ENCODE data around the gene GDPD4. TPM values are rescaled to one million over a fixed set of nuclear protein-coding genes. Genes with fewer than 3 reads are reported as not detected.

The GDPD4 gene
- total RNA-seq, 1 experiment from 2014 or later = not detected

GRCh38 chr11:77322926-77323590 lies 21.6 kb upstream of the GDPD4 start:
- TF ChIP-seq EZH2phosphoT487 (IDR thresholded peaks at IDR 0.05; ENCODE audit: borderline replicate concordance) = no peak
- TF ChIP-seq, protein P1, sequence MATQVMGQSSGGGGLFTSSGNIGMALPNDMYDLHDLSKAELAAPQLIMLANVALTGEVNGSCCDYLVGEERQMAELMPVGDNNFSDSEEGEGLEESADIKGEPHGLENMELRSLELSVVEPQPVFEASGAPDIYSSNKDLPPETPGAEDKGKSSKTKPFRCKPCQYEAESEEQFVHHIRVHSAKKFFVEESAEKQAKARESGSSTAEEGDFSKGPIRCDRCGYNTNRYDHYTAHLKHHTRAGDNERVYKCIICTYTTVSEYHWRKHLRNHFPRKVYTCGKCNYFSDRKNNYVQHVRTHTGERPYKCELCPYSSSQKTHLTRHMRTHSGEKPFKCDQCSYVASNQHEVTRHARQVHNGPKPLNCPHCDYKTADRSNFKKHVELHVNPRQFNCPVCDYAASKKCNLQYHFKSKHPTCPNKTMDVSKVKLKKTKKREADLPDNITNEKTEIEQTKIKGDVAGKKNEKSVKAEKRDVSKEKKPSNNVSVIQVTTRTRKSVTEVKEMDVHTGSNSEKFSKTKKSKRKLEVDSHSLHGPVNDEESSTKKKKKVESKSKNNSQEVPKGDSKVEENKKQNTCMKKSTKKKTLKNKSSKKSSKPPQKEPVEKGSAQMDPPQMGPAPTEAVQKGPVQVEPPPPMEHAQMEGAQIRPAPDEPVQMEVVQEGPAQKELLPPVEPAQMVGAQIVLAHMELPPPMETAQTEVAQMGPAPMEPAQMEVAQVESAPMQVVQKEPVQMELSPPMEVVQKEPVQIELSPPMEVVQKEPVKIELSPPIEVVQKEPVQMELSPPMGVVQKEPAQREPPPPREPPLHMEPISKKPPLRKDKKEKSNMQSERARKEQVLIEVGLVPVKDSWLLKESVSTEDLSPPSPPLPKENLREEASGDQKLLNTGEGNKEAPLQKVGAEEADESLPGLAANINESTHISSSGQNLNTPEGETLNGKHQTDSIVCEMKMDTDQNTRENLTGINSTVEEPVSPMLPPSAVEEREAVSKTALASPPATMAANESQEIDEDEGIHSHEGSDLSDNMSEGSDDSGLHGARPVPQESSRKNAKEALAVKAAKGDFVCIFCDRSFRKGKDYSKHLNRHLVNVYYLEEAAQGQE (IDR thresholded peaks at IDR 0.05; ENCODE audit: low read depth) = no peak
- TF ChIP-seq POLR2A (IDR thresholded peaks at IDR 0.05; ENCODE audit: borderline replicate concordance, extremely low read depth, insufficient read depth, insufficient read length) = no peak
- TF ChIP-seq EZH2 (IDR thresholded peaks at IDR 0.05) = no peak
- no peak for TF ChIP-seq EGR1 (IDR thresholded peaks at IDR 0.05; ENCODE audit: low read depth)
- TF ChIP-seq, protein P2, sequence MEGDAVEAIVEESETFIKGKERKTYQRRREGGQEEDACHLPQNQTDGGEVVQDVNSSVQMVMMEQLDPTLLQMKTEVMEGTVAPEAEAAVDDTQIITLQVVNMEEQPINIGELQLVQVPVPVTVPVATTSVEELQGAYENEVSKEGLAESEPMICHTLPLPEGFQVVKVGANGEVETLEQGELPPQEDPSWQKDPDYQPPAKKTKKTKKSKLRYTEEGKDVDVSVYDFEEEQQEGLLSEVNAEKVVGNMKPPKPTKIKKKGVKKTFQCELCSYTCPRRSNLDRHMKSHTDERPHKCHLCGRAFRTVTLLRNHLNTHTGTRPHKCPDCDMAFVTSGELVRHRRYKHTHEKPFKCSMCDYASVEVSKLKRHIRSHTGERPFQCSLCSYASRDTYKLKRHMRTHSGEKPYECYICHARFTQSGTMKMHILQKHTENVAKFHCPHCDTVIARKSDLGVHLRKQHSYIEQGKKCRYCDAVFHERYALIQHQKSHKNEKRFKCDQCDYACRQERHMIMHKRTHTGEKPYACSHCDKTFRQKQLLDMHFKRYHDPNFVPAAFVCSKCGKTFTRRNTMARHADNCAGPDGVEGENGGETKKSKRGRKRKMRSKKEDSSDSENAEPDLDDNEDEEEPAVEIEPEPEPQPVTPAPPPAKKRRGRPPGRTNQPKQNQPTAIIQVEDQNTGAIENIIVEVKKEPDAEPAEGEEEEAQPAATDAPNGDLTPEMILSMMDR (IDR thresholded peaks at IDR 0.05 in 2 of 3, conservative IDR thresholded peaks at IDR 0.05 in 1 of 3; ENCODE audit: borderline replicate concordance in 1 of 3, insufficient read depth in 1 of 3, low read depth in 2 of 3, low read length in 2 of 3) = no peak
- BruUV-seq (replicated peaks) = no TSS peak
- POLR2A ChIA-PET = no interaction called here

More at GRCh38 chr11:77322926-77323590, 21.6 kb upstream of the GDPD4 start:
- ATAC-seq (no peak), DNase-seq (ENCODE audit: low read depth, low spot score) (no peak)
- Histone ChIP-seq H3K9me3 (ENCODE audit: control insufficient read depth in 1 of 2, insufficient read depth in 1 of 2, low read depth in 1 of 2, low read length in 2 of 2) (no peaks in the 10 kb centered on the region), H3K27me3 (ENCODE audit: insufficient read depth, low read length) (no peaks in the 10 kb centered on the region), H3K9ac (ENCODE audit: low read length) (no peak overlapping the region), H3K27ac (ENCODE audit: low read depth, low read length) (no peak overlapping the region), H3K4me3 (replicated peaks in 1 of 2; ENCODE audit: low read depth in 1 of 2, low read length in 2 of 2) (no peak overlapping the region), H3K36me3 (ENCODE audit: control insufficient read depth in 1 of 2, insufficient read depth in 2 of 2, low read length in 2 of 2) (peaks cover 0 to 8% of the 10 kb centered on the region in 2 experiments; a peak in 1 of 4 replicates), H3K4me1 (ENCODE audit: control insufficient read depth in 1 of 2, insufficient read depth in 2 of 2, low read length in 2 of 2) (no peaks in the 10 kb centered on the region), H3K79me2 (ENCODE audit: insufficient read depth, low read length) (no peaks in the 10 kb centered on the region), H2AFZ (ENCODE audit: low read depth, low read length, poor library complexity, severe bottlenecking) (no peak overlapping the region), H4K20me1 (ENCODE audit: insufficient read depth) (no peaks in the 10 kb centered on the region), H3K4me2 (ENCODE audit: low read length) (no peak overlapping the region), H3K9me2 (ENCODE audit: insufficient read depth) (no peaks in the 10 kb centered on the region)
- CTCF ChIA-PET = no interaction called here
- RAD21 ChIA-PET (ENCODE audit: low non-redundant PET in 1 of 2, low total read pairs in 2 of 2, uncharacterized antibody in 2 of 2, unreplicated experiment in 2 of 2) = no interaction called here
- intact Hi-C loops (cut with micrococcal nuclease) = no loop called here
